Trophoblast cell (in vitro differentiated cells and primary cell): Measurements from ENCODE around the gene EXOSC10.

Experiments
- DNase-seq, 2 donors: peaks; one replicate each; pipeline ENCODE4 v3.0.0-alpha.2; 2016
- H2AFZ ChIP-seq: 2 replicates; pipeline ENCODE4 v1.6.1; 2013; ENCODE audit warnings: low read length, moderate library complexity, mild to moderate bottlenecking; ENCODE audit not compliant: insufficient read depth, poor library complexity
- H2AK5ac ChIP-seq: 2 replicates; pipeline ENCODE4 v1.6.1; 2013; ENCODE audit warnings: mild to moderate bottlenecking, low read length
- H2BK120ac ChIP-seq: 2 replicates; pipeline ENCODE4 v1.6.1; 2013; ENCODE audit warnings: low read length, mild to moderate bottlenecking, moderate library complexity; ENCODE audit not compliant: insufficient read depth, poor library complexity
- H2BK12ac ChIP-seq: 2 replicates; pipeline ENCODE4 v1.6.1; 2013; ENCODE audit warnings: mild to moderate bottlenecking, low read length, moderate library complexity
- H2BK5ac ChIP-seq: 2 replicates; pipeline ENCODE4 v1.6.1; 2013; ENCODE audit warnings: low read length, low read depth, moderate library complexity, mild to moderate bottlenecking; ENCODE audit not compliant: poor library complexity
- H3K14ac ChIP-seq: 2 replicates; pipeline ENCODE4 v1.6.1; 2013; ENCODE audit warnings: mild to moderate bottlenecking, low read length
- H3K18ac ChIP-seq: 2 replicates; pipeline ENCODE4 v1.6.1; 2013; ENCODE audit warnings: mild to moderate bottlenecking, low read length
- H3K23ac ChIP-seq: 2 replicates; pipeline ENCODE4 v1.6.1; 2013; ENCODE audit warnings: low read length
- H3K27ac ChIP-seq: 2 replicates; pipeline ENCODE4 v1.5.1; 2013; ENCODE audit warnings: low read depth, mild to moderate bottlenecking, inconsistent platforms, low read length, moderate library complexity
- H3K27me3 ChIP-seq: 2 replicates; pipeline ENCODE4 v1.6.1; 2013; ENCODE audit warnings: inconsistent platforms, mild to moderate bottlenecking, low read length, moderate library complexity; ENCODE audit not compliant: insufficient read depth
- H3K36me3 ChIP-seq, 2 experiments: 1 replicate in 1 of 2; 2 replicates in 1 of 2; pipeline ENCODE4 v1.6.1; 2013; ENCODE audit warnings: low read length in 2 of 2, mild to moderate bottlenecking in 2 of 2, moderate library complexity in 1 of 2; ENCODE audit not compliant: insufficient read depth in 2 of 2, control insufficient read depth in 1 of 2
- H3K4ac ChIP-seq: 2 replicates; pipeline ENCODE4 v1.6.1; 2013; ENCODE audit warnings: low read depth, mild to moderate bottlenecking, low read length, moderate library complexity
- H3K4me1 ChIP-seq, 2 experiments: 1 replicate in 1 of 2; 2 replicates in 1 of 2; pipeline ENCODE4 v1.6.1; 2013; ENCODE audit warnings: low read length in 2 of 2, mild to moderate bottlenecking in 2 of 2, moderate library complexity in 1 of 2; ENCODE audit not compliant: insufficient read depth in 2 of 2, control insufficient read depth in 1 of 2
- H3K4me2 ChIP-seq: 2 replicates; pipeline ENCODE4 v1.6.1; 2013; ENCODE audit warnings: inconsistent platforms, mild to moderate bottlenecking, low read length, moderate library complexity
- H3K4me3 ChIP-seq: 2 replicates; pipeline ENCODE4 v1.5.1; 2013; ENCODE audit warnings: mild to moderate bottlenecking, low read depth, low read length, inconsistent platforms
- H3K79me1 ChIP-seq: one replicate; pipeline ENCODE4 v1.6.1; 2013; ENCODE audit warnings: low read length
- H3K79me2 ChIP-seq: 2 replicates; pipeline ENCODE4 v1.6.1; 2013; ENCODE audit warnings: low read length, mild to moderate bottlenecking; ENCODE audit not compliant: control insufficient read depth, insufficient read depth, poor library complexity
- H3K9ac ChIP-seq: 2 replicates; pipeline ENCODE4 v1.6.1; 2013; ENCODE audit warnings: mild to moderate bottlenecking, low read length
- H3K9me3 ChIP-seq: 2 replicates; pipeline ENCODE4 v1.6.1; 2013; ENCODE audit warnings: low read depth, mild to moderate bottlenecking, control low read depth, inconsistent platforms, low read length; ENCODE audit not compliant: insufficient read depth
- H4K12ac ChIP-seq: 2 replicates; pipeline ENCODE4 v1.6.1; 2013; ENCODE audit warnings: low read depth, mild to moderate bottlenecking, low read length, moderate library complexity
- H4K8ac ChIP-seq: 2 replicates; pipeline ENCODE4 v1.6.1; 2013; ENCODE audit warnings: low read depth, mild to moderate bottlenecking, low read length, moderate library complexity
- H4K91ac ChIP-seq: one replicate; pipeline ENCODE4 v1.6.1; 2013; ENCODE audit warnings: low read depth, mild to moderate bottlenecking, low read length, moderate library complexity
- WGBS: extraction: QIAGEN DNeasy Blood & Tissue Kit; methylation state at CpG from one replicate; pipeline ENCODE4 v1.1.7; 2013; ENCODE audit warnings: missing lambda C conversion rate; ENCODE audit not compliant: insufficient read length, insufficient coverage; ENCODE audit errors: extremely low coverage; 5-methylcytosine and 5-hydroxymethylcytosine counted together

Gene EXOSC10

DNA sequence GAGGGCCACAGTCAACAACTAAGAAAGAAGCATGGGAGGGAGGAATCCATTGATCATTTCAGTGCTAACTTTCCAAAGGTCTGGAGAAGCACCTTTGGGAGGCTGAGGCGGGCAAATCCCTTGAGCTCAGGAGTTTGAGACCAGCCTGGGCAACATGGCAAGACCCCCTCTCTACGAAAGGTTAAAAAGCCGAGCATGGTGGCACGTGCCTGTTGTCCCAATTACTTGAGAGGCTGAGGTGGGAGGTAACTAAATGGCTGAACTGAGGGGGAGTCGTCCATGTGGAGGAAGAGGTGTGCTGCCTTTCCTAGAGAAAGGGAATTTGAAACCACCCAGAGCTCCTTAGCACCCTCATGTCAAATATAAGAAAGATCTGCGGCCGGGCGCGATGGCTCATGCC, 68.8 kb downstream of the EXOSC10 start:
- no peak overlapping the region for H3K14ac ChIP-seq
- no peak overlapping the region for H2BK120ac ChIP-seq
- no peaks in the 10 kb centered on the region for H3K4me1 ChIP-seq
- no peak overlapping the region for H2AK5ac ChIP-seq
- no peak overlapping the region for H3K4ac ChIP-seq
- H3K36me3 ChIP-seq: peaks cover 8 to 11% of the 10 kb centered on the region in 2 experiments
- H4K8ac ChIP-seq: no peak overlapping the region
- no peak overlapping the region for H2BK5ac ChIP-seq
- no peak overlapping the region for H2AFZ ChIP-seq
- H3K23ac ChIP-seq: no peak overlapping the region
- no peaks in the 10 kb centered on the region for H3K9me3 ChIP-seq
- no peak overlapping the region for H3K27ac ChIP-seq
- H3K4me3 ChIP-seq: no peak overlapping the region
- no peak overlapping the region for H4K91ac ChIP-seq
- H3K9ac ChIP-seq: no peak overlapping the region
- H3K79me2 ChIP-seq: no peaks in the 10 kb centered on the region
- no peak for DNase-seq
- H3K27me3 ChIP-seq: no peaks in the 10 kb centered on the region
- no peak overlapping the region for H3K4me2 ChIP-seq
- WGBS: no CpG with 5 or more reads among the region's 9 CpGs
- no peak overlapping the region for H2BK12ac ChIP-seq
- no peak overlapping the region for H3K18ac ChIP-seq
- no peaks in the 10 kb centered on the region for H3K79me1 ChIP-seq
- no peak overlapping the region for H4K12ac ChIP-seq

DNA sequence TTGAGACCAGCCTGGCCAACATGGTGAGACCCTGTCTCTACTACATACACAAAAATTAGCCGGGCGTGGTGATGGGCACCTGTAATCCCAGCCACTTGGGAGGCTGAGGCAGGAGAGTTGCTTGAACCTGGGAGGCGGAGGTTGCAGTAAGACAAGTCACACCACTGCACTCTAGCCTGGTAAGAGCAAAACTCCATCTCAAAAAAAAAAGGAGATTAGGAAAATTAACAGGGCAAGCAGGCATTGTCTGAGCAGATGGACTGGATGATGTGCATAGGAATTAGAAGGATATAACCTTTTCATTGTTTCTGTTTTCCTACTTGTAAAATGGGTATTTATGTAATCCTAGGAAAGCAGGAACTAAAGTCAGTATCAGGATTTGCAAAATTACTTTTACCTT, 71.7 kb downstream of the EXOSC10 start:
- no peak overlapping the region for H2BK120ac ChIP-seq
- no peak overlapping the region for H3K14ac ChIP-seq
- H3K4me3 ChIP-seq: no peak overlapping the region
- H4K91ac ChIP-seq: no peak overlapping the region
- no peak overlapping the region for H2AFZ ChIP-seq
- H3K27me3 ChIP-seq: no peaks in the 10 kb centered on the region
- no peaks in the 10 kb centered on the region for H3K79me2 ChIP-seq
- no peak overlapping the region for H3K4me2 ChIP-seq
- no peaks in the 10 kb centered on the region for H3K4me1 ChIP-seq
- peaks cover 11 to 20% of the 10 kb centered on the region in 2 experiments for H3K36me3 ChIP-seq
- no peak overlapping the region for H2AK5ac ChIP-seq
- no peak overlapping the region for H4K12ac ChIP-seq
- no peak overlapping the region for H3K9ac ChIP-seq
- H4K8ac ChIP-seq: no peak overlapping the region
- H3K79me1 ChIP-seq: no peaks in the 10 kb centered on the region
- H3K27ac ChIP-seq: no peak overlapping the region
- H3K4ac ChIP-seq: no peak overlapping the region
- H3K23ac ChIP-seq: no peak overlapping the region
- H3K18ac ChIP-seq: no peak overlapping the region
- H2BK12ac ChIP-seq: no peak overlapping the region
- no peak overlapping the region for H2BK5ac ChIP-seq
- no CpG with 5 or more reads among the region's 3 CpGs for WGBS
- no peak for DNase-seq
- H3K9me3 ChIP-seq: no peaks in the 10 kb centered on the region

DNA sequence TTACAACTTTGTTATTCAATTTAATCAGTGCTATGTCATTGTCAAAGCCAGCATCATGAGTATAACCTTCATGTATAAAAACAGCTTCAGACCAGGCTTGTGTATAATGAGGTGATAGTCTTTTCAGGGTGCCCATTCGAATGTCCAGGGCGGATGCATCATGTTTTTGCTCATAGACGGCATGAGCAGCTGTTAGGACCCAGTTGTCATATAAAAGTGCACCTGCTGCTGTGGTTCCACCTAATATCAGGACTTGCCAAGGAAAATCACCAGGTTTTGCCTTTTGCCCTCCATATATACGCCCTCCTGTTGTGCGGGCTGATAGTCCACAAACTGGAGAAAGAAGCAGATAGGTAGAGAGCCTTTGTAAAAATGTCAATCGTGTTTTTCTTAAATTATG, 72.4 kb downstream of the EXOSC10 start:
- Histone ChIP-seq H2BK5ac (no peak overlapping the region), H4K12ac (no peak overlapping the region), H3K36me3 (peaks cover 12 to 21% of the 10 kb centered on the region in 2 experiments), H2AK5ac (no peak overlapping the region), H3K4ac (no peak overlapping the region), H3K14ac (no peak overlapping the region), H2BK120ac (no peak overlapping the region), H3K4me1 (no peaks in the 10 kb centered on the region), H4K91ac (no peak overlapping the region), H2AFZ (no peak overlapping the region), H3K4me2 (no peak overlapping the region), H3K27me3 (no peaks in the 10 kb centered on the region), H3K4me3 (no peak overlapping the region), H2BK12ac (no peak overlapping the region), H3K9me3 (no peaks in the 10 kb centered on the region), H3K9ac (no peak overlapping the region), H4K8ac (no peak overlapping the region), H3K79me2 (no peaks in the 10 kb centered on the region), H3K27ac (no peak overlapping the region), H3K79me1 (no peaks in the 10 kb centered on the region), H3K23ac (no peak overlapping the region), H3K18ac (no peak overlapping the region)
- no peak for DNase-seq
- WGBS: no CpG with 5 or more reads among the region's 6 CpGs

DNA sequence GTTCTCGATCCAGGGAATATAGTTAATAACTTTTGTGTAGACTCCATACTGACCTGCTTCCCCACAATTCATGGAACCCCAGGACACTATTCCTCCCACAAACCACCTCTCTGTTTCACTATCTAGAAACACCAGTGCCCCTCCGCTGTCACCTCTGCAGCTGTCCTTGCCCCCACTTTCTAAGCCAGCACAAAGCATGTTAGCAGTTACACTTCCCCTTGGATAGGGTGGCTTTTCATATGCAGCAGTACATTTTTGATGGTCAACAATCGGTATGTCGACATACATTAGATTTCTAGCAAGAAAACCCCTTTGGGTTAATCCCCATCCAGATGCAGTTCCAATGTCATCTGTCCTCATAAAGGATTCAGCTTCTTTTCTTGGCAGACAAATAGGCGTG, 72.8 kb downstream of the EXOSC10 start:
- no peak for DNase-seq
- Histone ChIP-seq H3K14ac (no peak overlapping the region), H2BK12ac (no peak overlapping the region), H3K9ac (no peak overlapping the region), H4K12ac (no peak overlapping the region), H2BK120ac (no peak overlapping the region), H3K4ac (no peak overlapping the region), H3K9me3 (no peaks in the 10 kb centered on the region), H3K4me1 (no peaks in the 10 kb centered on the region), H4K91ac (no peak overlapping the region), H3K79me1 (no peaks in the 10 kb centered on the region), H2BK5ac (no peak overlapping the region), H2AK5ac (no peak overlapping the region), H2AFZ (no peak overlapping the region), H3K18ac (no peak overlapping the region), H3K79me2 (no peaks in the 10 kb centered on the region), H4K8ac (no peak overlapping the region), H3K27ac (no peak overlapping the region), H3K36me3 (peaks cover 15 to 26% of the 10 kb centered on the region in 2 experiments), H3K23ac (no peak overlapping the region), H3K4me3 (no peak overlapping the region), H3K27me3 (no peaks in the 10 kb centered on the region), H3K4me2 (no peak overlapping the region)
- no CpG with 5 or more reads among the region's 5 CpGs for WGBS
